CD14-positive monocyte (primary cell): ENCODE data around the gene CACNA1D. TPM values are rescaled to one million over a fixed set of nuclear protein-coding genes. Genes with fewer than 3 reads are reported as not detected.

Experiments
- DNase-seq, 3 donors: peaks; one replicate each; pipeline ENCODE4 v3.0.0-alpha.2; 2011 to 2022
- H2AFZ ChIP-seq: 2 replicates; pipeline ENCODE4 v1.6.0; 2012; ENCODE audit warnings: mild to moderate bottlenecking, low read depth, low read length, inconsistent platforms; ENCODE audit not compliant: insufficient read depth, poor library complexity, severe bottlenecking
- H3K27ac ChIP-seq, 2 donors: 1 replicate in 1 of 2; 2 replicates in 1 of 2; pipeline ENCODE4 v1.5.1; 2012 to 2013; ENCODE audit warnings: low read length in 2 of 2, control low read depth in 1 of 2, inconsistent platforms in 1 of 2, low read depth in 1 of 2, mild to moderate bottlenecking in 1 of 2
- H3K27me3 ChIP-seq, 2 donors: one replicate each; pipeline versions ENCODE4 v1.6.0 to v1.6.1; 2011 to 2013; ENCODE audit warnings: low read length in 2 of 2; ENCODE audit not compliant: control insufficient read depth in 2 of 2, insufficient read depth in 2 of 2
- H3K36me3 ChIP-seq, 2 donors: replicated peaks in 1 of 2; 1 replicate in 1 of 2; 2 replicates in 1 of 2; pipeline versions ENCODE4 v1.5.1 to v1.6.1; 2012 to 2013; ENCODE audit warnings: low read length in 2 of 2, control low read depth in 1 of 2, inconsistent platforms in 1 of 2, mild to moderate bottlenecking in 1 of 2; ENCODE audit not compliant: insufficient read depth in 2 of 2, control insufficient read depth in 1 of 2
- H3K4me1 ChIP-seq, 2 donors: 1 replicate in 1 of 2; 2 replicates in 1 of 2; pipeline versions ENCODE4 v1.5.1 to v1.6.1; 2012 to 2013; ENCODE audit warnings: low read length in 2 of 2, control low read depth in 1 of 2, inconsistent platforms in 1 of 2, mild to moderate bottlenecking in 1 of 2, moderate library complexity in 1 of 2; ENCODE audit not compliant: insufficient read depth in 2 of 2, control insufficient read depth in 1 of 2
- H3K4me2 ChIP-seq: replicated peaks from 2 replicates; pipeline ENCODE3; 2012; ENCODE audit warnings: low read length, moderate library complexity, mild to moderate bottlenecking; ENCODE audit not compliant: poor library complexity, severe bottlenecking; ENCODE audit errors: extremely low read depth
- H3K4me3 ChIP-seq, 3 experiments: fragments of 200-600 bp in 1 of 3; sonication (generic) in 1 of 3; replicated peaks in 1 of 3; 1 replicate in 2 of 3; 2 replicates in 1 of 3; pipeline ENCODE4 v1.5.1; 2011 to 2013; ENCODE audit warnings: low read length in 3 of 3, mild to moderate bottlenecking in 3 of 3, control low read depth in 2 of 3, low read depth in 2 of 3, inconsistent platforms in 1 of 3, moderate library complexity in 1 of 3
- H3K79me2 ChIP-seq: 2 replicates; pipeline ENCODE4 v1.6.0; 2012; ENCODE audit warnings: mild to moderate bottlenecking, control low read depth, inconsistent platforms, low read length, moderate library complexity; ENCODE audit not compliant: insufficient read depth
- H3K9ac ChIP-seq: 2 replicates; pipeline ENCODE4 v1.6.0; 2017; ENCODE audit warnings: low read length, mild to moderate bottlenecking; ENCODE audit not compliant: insufficient read depth, poor library complexity, severe bottlenecking
- H3K9me3 ChIP-seq, 2 donors: replicated peaks in 1 of 2; 1 replicate in 1 of 2; 2 replicates in 1 of 2; pipeline versions ENCODE4 v1.5.1 to v1.6.1; 2012 to 2013; ENCODE audit warnings: low read length in 2 of 2, control low read depth in 1 of 2; ENCODE audit not compliant: control insufficient read depth in 1 of 2, insufficient read depth in 1 of 2
- H4K20me1 ChIP-seq: 2 replicates; pipeline ENCODE4 v1.6.0; 2012; ENCODE audit warnings: mild to moderate bottlenecking, low read length, control low read depth, moderate library complexity; ENCODE audit not compliant: insufficient read depth
- H3K27ac Mint-ChIP-seq, 7 donors: one replicate each; pipeline ENCODE4 v1.8.0; 2020; ENCODE audit warnings: mild to moderate bottlenecking in 7 of 7, mixed read lengths in 7 of 7, moderate library complexity in 6 of 7, inconsistent platforms in 2 of 7
- H3K27me3 Mint-ChIP-seq, 3 donors: one replicate each; pipeline ENCODE4 v1.8.0; 2021 to 2022; ENCODE audit warnings: low read depth in 3 of 3, mild to moderate bottlenecking in 3 of 3, mixed read lengths in 3 of 3, moderate library complexity in 3 of 3, inconsistent platforms in 1 of 3
- H3K36me3 Mint-ChIP-seq, 2 donors: one replicate each; pipeline ENCODE4 v1.8.0; 2020; ENCODE audit warnings: mixed read lengths in 2 of 2, inconsistent platforms in 1 of 2, mild to moderate bottlenecking in 1 of 2
- H3K4me1 Mint-ChIP-seq: one replicate; pipeline ENCODE4 v1.8.0; 2020; ENCODE audit warnings: mild to moderate bottlenecking, mixed read lengths
- H3K4me3 Mint-ChIP-seq, 2 donors: one replicate each; pipeline ENCODE4 v1.8.0; 2020; ENCODE audit warnings: mild to moderate bottlenecking in 2 of 2, mixed read lengths in 2 of 2, moderate library complexity in 1 of 2
- H3K9me3 Mint-ChIP-seq, 7 donors: one replicate each; pipeline ENCODE4 v1.8.0; 2020 to 2022; ENCODE audit warnings: mixed read lengths in 7 of 7, mild to moderate bottlenecking in 6 of 7, moderate library complexity in 6 of 7, inconsistent platforms in 2 of 7
- WGBS: methylation state at CpG from one replicate; pipeline ENCODE4 v1.1.5; 2013; ENCODE audit warnings: missing lambda C conversion rate; ENCODE audit not compliant: insufficient coverage; 5-methylcytosine and 5-hydroxymethylcytosine counted together
- intact Hi-C, 2 donors: fragments of 100-400 bp; cut with micrococcal nuclease; formaldehyde crosslinking; loops; one replicate each; pipeline versions ENCODE4 v1.15.0 to v1.15.1; 2023
- polyA plus RNA-seq, 3 donors: library from polyadenylated mRNA; depleted of rRNA in 1 of 3; unstranded in 2 of 3; stranded (reverse) in 1 of 3; fragments of 300-500 nt in 2 of 3; fragments of >200 nt in 1 of 3; fragmentation: Illumina TruSeq in 2 of 3; gene quantifications; 1 replicate in 2 of 3; 2 replicates in 1 of 3; pipeline ENCODE4 v1.2.3, GENCODE V29; 2012 to 2021
- TF ChIP-seq, protein P1 (sequence below): fragments of 200-600 bp; IDR thresholded peaks from one replicate; pipeline ENCODE4 v1.8.0; 2022; ENCODE audit warnings: antibody characterized with exemption, mild to moderate bottlenecking

The CACNA1D gene
- polyA plus RNA-seq, 3 donors: 0.29 to 1.2 (median 0.98) TPM

DNA sequence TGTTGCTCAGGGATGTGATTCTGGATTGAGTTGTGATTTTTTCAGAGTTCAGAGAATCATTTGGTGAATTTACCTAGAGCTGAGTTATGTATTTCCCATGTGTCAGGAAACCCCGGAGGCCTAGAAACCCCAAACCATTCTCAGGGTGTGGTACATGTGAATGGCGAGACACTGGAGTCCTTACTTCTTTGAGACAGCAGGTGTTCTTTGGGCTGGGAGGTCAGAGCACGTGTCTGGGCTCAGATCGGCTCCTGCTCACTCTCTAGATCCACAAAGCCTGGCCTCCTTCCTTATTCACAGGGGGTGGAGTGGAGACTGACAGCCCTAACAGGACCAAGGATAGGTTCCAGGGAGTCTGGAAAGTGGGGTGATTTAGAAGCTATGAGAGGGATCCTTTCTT, 206.0 kb downstream of the CACNA1D start:
- Histone ChIP-seq H3K27me3 (no peaks in the 10 kb centered on the region), H4K20me1 (no peaks in the 10 kb centered on the region), H3K4me3 (no peak overlapping the region), H3K9ac (no peak overlapping the region), H3K9me3 (no peaks in the 10 kb centered on the region), H3K4me1 (no peaks in the 10 kb centered on the region), H3K27ac (no peak overlapping the region), H3K79me2 (no peaks in the 10 kb centered on the region), H2AFZ (no peak overlapping the region), H3K4me2 (no peak overlapping the region), H3K36me3 (no peaks in the 10 kb centered on the region)
- Mint-ChIP-seq H3K9me3 (peaks cover 0 to 6% (median 0%) of the 10 kb centered on the region in 7 donors), H3K36me3 (no peaks in the 10 kb centered on the region), H3K27ac (no peak overlapping the region), H3K4me1 (peaks cover 1% of the 10 kb centered on the region), H3K27me3 (peaks cover 11 to 18% (median 18%) of the 10 kb centered on the region in 3 donors), H3K4me3 (no peak overlapping the region)
- intact Hi-C loops: loop anchor here (10.0 kb wide), 2 partner anchors 396 to 406 kb away; no protein-coding TSS in a partner anchor
- TF ChIP-seq, protein P1, sequence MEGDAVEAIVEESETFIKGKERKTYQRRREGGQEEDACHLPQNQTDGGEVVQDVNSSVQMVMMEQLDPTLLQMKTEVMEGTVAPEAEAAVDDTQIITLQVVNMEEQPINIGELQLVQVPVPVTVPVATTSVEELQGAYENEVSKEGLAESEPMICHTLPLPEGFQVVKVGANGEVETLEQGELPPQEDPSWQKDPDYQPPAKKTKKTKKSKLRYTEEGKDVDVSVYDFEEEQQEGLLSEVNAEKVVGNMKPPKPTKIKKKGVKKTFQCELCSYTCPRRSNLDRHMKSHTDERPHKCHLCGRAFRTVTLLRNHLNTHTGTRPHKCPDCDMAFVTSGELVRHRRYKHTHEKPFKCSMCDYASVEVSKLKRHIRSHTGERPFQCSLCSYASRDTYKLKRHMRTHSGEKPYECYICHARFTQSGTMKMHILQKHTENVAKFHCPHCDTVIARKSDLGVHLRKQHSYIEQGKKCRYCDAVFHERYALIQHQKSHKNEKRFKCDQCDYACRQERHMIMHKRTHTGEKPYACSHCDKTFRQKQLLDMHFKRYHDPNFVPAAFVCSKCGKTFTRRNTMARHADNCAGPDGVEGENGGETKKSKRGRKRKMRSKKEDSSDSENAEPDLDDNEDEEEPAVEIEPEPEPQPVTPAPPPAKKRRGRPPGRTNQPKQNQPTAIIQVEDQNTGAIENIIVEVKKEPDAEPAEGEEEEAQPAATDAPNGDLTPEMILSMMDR: no peak
- no CpG with 5 or more reads among the region's 4 CpGs for WGBS
- no peak for DNase-seq

DNA sequence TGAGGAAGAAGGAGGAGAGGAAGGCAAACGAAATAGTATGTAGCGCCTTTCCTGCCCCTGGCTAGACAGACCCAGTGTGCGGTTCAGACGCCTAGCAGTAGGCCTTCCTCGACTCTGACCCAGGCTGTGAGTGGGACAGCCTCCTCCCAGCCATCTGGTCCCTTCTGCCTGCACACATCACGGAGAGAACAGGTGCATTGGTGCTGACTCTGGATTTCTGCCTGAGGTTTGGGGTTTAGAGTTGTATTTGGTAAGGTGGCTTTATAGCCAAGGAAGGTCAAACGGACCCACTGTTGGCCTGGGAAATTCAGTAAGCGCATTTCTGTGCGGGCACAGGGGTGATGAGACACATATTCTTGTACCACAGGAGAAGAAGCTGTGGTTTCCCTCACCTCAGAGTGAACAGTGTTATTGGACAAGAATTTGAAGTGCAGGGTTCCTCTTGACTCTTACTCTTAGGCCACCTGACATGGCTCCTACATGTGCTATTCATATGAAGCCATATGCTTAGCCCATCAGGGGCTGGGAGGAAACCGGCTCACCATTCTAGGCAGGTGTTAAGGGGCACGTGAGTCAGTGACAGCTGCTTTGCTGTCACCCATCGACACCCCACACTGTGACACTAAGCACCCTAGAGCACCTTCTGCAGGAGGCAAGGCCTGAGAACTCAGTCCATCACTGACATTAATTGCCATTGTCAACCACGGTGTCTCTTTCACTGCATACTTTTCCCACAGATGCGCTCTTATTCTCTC, 208.5 kb downstream of the CACNA1D start:
- Histone ChIP-seq H3K4me1 (peaks cover 1 to 3% of the 10 kb centered on the region in 2 donors), H4K20me1 (no peaks in the 10 kb centered on the region), H3K9me3 (no peaks in the 10 kb centered on the region), H3K9ac (no peak overlapping the region), H3K36me3 (no peaks in the 10 kb centered on the region), H2AFZ (no peak overlapping the region), H3K27ac (no peak overlapping the region), H3K27me3 (no peaks in the 10 kb centered on the region), H3K79me2 (no peaks in the 10 kb centered on the region), H3K4me2 (no peak overlapping the region), H3K4me3 (no peak overlapping the region)
- no peak overlapping the region for H3K4me3 Mint-ChIP-seq
- no peak for DNase-seq
- TF ChIP-seq, protein P1: no peak
- intact Hi-C loops: loop anchor here (10.0 kb wide), 2 partner anchors 398 to 408 kb away; no protein-coding TSS in a partner anchor
- H3K9me3 Mint-ChIP-seq: peaks cover 0 to 6% (median 0%) of the 10 kb centered on the region in 7 donors
- H3K36me3 Mint-ChIP-seq: no peaks in the 10 kb centered on the region
- H3K4me1 Mint-ChIP-seq: peaks cover 2% of the 10 kb centered on the region
- no peak overlapping the region for H3K27ac Mint-ChIP-seq
- peaks cover 6 to 12% (median 11%) of the 10 kb centered on the region in 3 donors for H3K27me3 Mint-ChIP-seq
- 79% methylated on average over 7 of the region's 14 CpGs for WGBS
